OCI-LY7 (cell line): ENCODE measurements around the gene AADACL4. TPM values are rescaled to one million over a fixed set of nuclear protein-coding genes. Genes with fewer than 3 reads are reported as not detected.

Source experiments
- BruUV-seq: library from RNA; stranded (reverse); fragments of 400-500 nt; replicated peaks from 2 replicates; lab custom pipeline; 2021; lab: Mats Ljungman, UMichigan
- CTCF ChIA-PET: fragments of 300-600 bp; sonication (Branson Sonifier 250); formaldehyde crosslinking; loops from one replicate; lab custom pipeline; 2022; ENCODE audit warnings: antibody characterized with exemption; ENCODE audit not compliant: unreplicated experiment; lab: Charles Lee
- POLR2A ChIA-PET: fragments of 300-600 bp; sonication (Branson Sonifier 250); formaldehyde crosslinking; loops from one replicate; lab custom pipeline; 2022; ENCODE audit warnings: antibody characterized with exemption; lab: Charles Lee
- DNase-seq: peaks from one replicate; pipeline ENCODE4 v3.0.0-alpha.2; 2015; ENCODE audit warnings: low spot score
- H2AFZ ChIP-seq: fragments of 200-600 bp; sonication (generic), shearing (Covaris generic); 2 replicates; pipeline ENCODE4 v1.6.1; 2014; ENCODE audit warnings: mild to moderate bottlenecking, antibody characterized with exemption, low read length, moderate library complexity
- H3K27ac ChIP-seq: fragments of 200-600 bp; sonication (generic); 2 replicates; pipeline ENCODE4 v1.5.1; 2014; ENCODE audit warnings: mixed run types, low read depth, mild to moderate bottlenecking, moderate library complexity, low read length, inconsistent platforms; ENCODE audit not compliant: poor library complexity, severe bottlenecking
- H3K36me3 ChIP-seq: fragments of 200-600 bp; sonication (generic); 2 replicates; pipeline ENCODE4 v1.6.1; 2014; ENCODE audit warnings: mild to moderate bottlenecking, antibody characterized with exemption, low read length, moderate library complexity, mixed read lengths; ENCODE audit not compliant: insufficient read depth
- H3K4me1 ChIP-seq: fragments of 200-600 bp; sonication (generic); 2 replicates; pipeline ENCODE4 v1.5.1; 2014; ENCODE audit warnings: mild to moderate bottlenecking, low read length; ENCODE audit not compliant: insufficient read depth, poor library complexity, severe bottlenecking
- H3K4me2 ChIP-seq: fragments of 200-600 bp; sonication (generic); 2 replicates; pipeline ENCODE4 v1.6.1; 2014; ENCODE audit warnings: mild to moderate bottlenecking, low read length
- H3K4me3 ChIP-seq: fragments of 200-600 bp; sonication (generic); 2 replicates; pipeline ENCODE4 v1.5.1; 2014; ENCODE audit warnings: mild to moderate bottlenecking, low read depth, low read length; ENCODE audit not compliant: poor library complexity, severe bottlenecking
- H3K79me2 ChIP-seq: fragments of 200-600 bp; sonication (generic); 2 replicates; pipeline ENCODE4 v1.6.1; 2016; ENCODE audit warnings: low read depth, mild to moderate bottlenecking, low read length, moderate library complexity, mixed read lengths; ENCODE audit not compliant: insufficient read depth
- H3K9me2 ChIP-seq: fragments of 200-600 bp; sonication (generic); 2 replicates; pipeline ENCODE4 v1.6.1; 2016; ENCODE audit warnings: mild to moderate bottlenecking, low read length, mixed read lengths; ENCODE audit not compliant: insufficient read depth
- H3K9me3 ChIP-seq: fragments of 200-600 bp; sonication (generic); 2 replicates; pipeline ENCODE4 v1.6.1; 2014; ENCODE audit warnings: mild to moderate bottlenecking, mixed run types, low read length, mixed read lengths
- H4K20me1 ChIP-seq: fragments of 200-600 bp; sonication (generic); 2 replicates; pipeline ENCODE4 v1.6.1; 2014; ENCODE audit warnings: mild to moderate bottlenecking, antibody characterized with exemption, low read length, moderate library complexity, mixed read lengths; ENCODE audit not compliant: insufficient read depth
- CTCF ChIP-seq: fragments of 200-600 bp; sonication (generic); conservative IDR thresholded peaks from 2 replicates; pipeline ENCODE4 v1.5.1; 2014; ENCODE audit warnings: mild to moderate bottlenecking, antibody characterized with exemption, low read length, moderate library complexity, mixed read lengths
- EZH2phosphoT487 ChIP-seq: fragments of 200-600 bp; sonication (generic); IDR thresholded peaks from 2 replicates; pipeline ENCODE4 v1.6.1; 2018; ENCODE audit warnings: low read depth, borderline replicate concordance, mild to moderate bottlenecking, mixed run types, antibody characterized with exemption, low read length, moderate library complexity, mixed read lengths
- intact Hi-C: fragments of 100-400 bp; cut with micrococcal nuclease; formaldehyde crosslinking; loops from one replicate; pipeline ENCODE4 v1.10.0; 2022; ENCODE audit not compliant: unreplicated experiment
- total RNA-seq, 2 experiments: library from RNA; depleted of rRNA in 1 of 2; stranded (reverse); fragments of >200 nt in 1 of 2; shearing (Covaris generic) in 1 of 2; gene quantifications; 2 replicates each; pipeline ENCODE4 v1.2.3, GENCODE V29; 2014 to 2022

The AADACL4 gene
- total RNA-seq, 2 experiments from 2014 or later = not detected

GRCh38 chr1:12620488-12620865 is 23.4 kb upstream of the AADACL4 start:
- H4K20me1 ChIP-seq = no peaks in the 10 kb centered on the region
- no peak for TF ChIP-seq EZH2phosphoT487
- TF ChIP-seq CTCF = no peak
- no peaks in the 10 kb centered on the region for H3K9me2 ChIP-seq
- no peaks in the 10 kb centered on the region for H3K4me1 ChIP-seq
- H3K36me3 ChIP-seq = no peaks in the 10 kb centered on the region
- no peak overlapping the region for H3K4me2 ChIP-seq
- no peak overlapping the region for H3K27ac ChIP-seq
- BruUV-seq = no TSS peak
- intact Hi-C loops = loop anchor here (1.0 to 10.0 kb wide), 3 partner anchors 306 to 496 kb away; no protein-coding TSS in a partner anchor
- POLR2A ChIA-PET = no interaction called here
- no peaks in the 10 kb centered on the region for H3K9me3 ChIP-seq
- CTCF ChIA-PET = no interaction called here
- H2AFZ ChIP-seq = no peak overlapping the region
- no peak for DNase-seq
- no peaks in the 10 kb centered on the region for H3K79me2 ChIP-seq
- no peak overlapping the region for H3K4me3 ChIP-seq

GRCh38 chr1:12620931-12621330 is 23.0 kb upstream of the AADACL4 start:
- no peak overlapping the region for H3K27ac ChIP-seq
- no peaks in the 10 kb centered on the region for H3K9me3 ChIP-seq
- no peaks in the 10 kb centered on the region for H3K36me3 ChIP-seq
- H3K9me2 ChIP-seq = no peaks in the 10 kb centered on the region
- H3K4me3 ChIP-seq = no peak overlapping the region
- H2AFZ ChIP-seq = no peak overlapping the region
- intact Hi-C loops = loop anchor here (1.0 to 10.0 kb wide), 3 partner anchors 307 to 496 kb away; no protein-coding TSS in a partner anchor
- TF ChIP-seq EZH2phosphoT487 = no peak
- no peaks in the 10 kb centered on the region for H3K4me1 ChIP-seq
- no peak for DNase-seq
- H4K20me1 ChIP-seq = no peaks in the 10 kb centered on the region
- H3K4me2 ChIP-seq = no peak overlapping the region
- no TSS peak for BruUV-seq
- ChIA-PET CTCF (no interaction called here), POLR2A (no interaction called here)
- H3K79me2 ChIP-seq = no peaks in the 10 kb centered on the region

- TF ChIP-seq EZH2phosphoT487 (no peak), CTCF (no peak)
- Histone ChIP-seq H2AFZ (no peak overlapping the region), H3K4me1 (no peaks in the 10 kb centered on the region), H3K9me3 (no peaks in the 10 kb centered on the region), H4K20me1 (no peaks in the 10 kb centered on the region), H3K4me2 (no peak overlapping the region), H3K4me3 (no peak overlapping the region), H3K27ac (no peak overlapping the region), H3K79me2 (no peaks in the 10 kb centered on the region), H3K36me3 (no peaks in the 10 kb centered on the region), H3K9me2 (no peaks in the 10 kb centered on the region)
- intact Hi-C loops = loop anchor here (5.0 to 10.0 kb wide), 2 partner anchors 349 to 497 kb away; no protein-coding TSS in a partner anchor
- POLR2A ChIA-PET = no interaction called here
- no peak for DNase-seq
- BruUV-seq = no TSS peak
- CTCF ChIA-PET = no interaction called here
Observed at GRCh38 chr1:12621346-12622335, 22.2 kb upstream of the AADACL4 start.
